WTC11 (cell line): ENCODE measurements around the gene GALNT13.

Experiments used
- CREB1 ChIP-seq: sonication (generic); formaldehyde crosslinking; IDR thresholded peaks from 2 replicates; pipeline ENCODE4 v1.8.0; 2023; ENCODE audit warnings: mild to moderate bottlenecking, missing genetic modification reagents
- FOXJ3 ChIP-seq: sonication (generic); formaldehyde crosslinking; IDR thresholded peaks from 2 replicates; pipeline ENCODE4 v1.9.0; 2021; ENCODE audit warnings: missing genetic modification reagents, mild to moderate bottlenecking, borderline replicate concordance
- FOXP1 ChIP-seq: sonication (generic); formaldehyde crosslinking; IDR thresholded peaks from 2 replicates; pipeline ENCODE4 v1.8.0; 2022; ENCODE audit warnings: missing genetic modification reagents, mild to moderate bottlenecking, moderate library complexity, borderline replicate concordance
- MYBL2 ChIP-seq: sonication (generic); formaldehyde crosslinking; IDR thresholded peaks from 2 replicates; pipeline ENCODE4 v1.8.1; 2023; ENCODE audit warnings: mild to moderate bottlenecking, moderate library complexity, missing genetic modification reagents
- NR1H2 ChIP-seq: sonication (generic); formaldehyde crosslinking; IDR thresholded peaks from 2 replicates; pipeline ENCODE4 v1.9.0; 2021; ENCODE audit warnings: mild to moderate bottlenecking, moderate library complexity, missing genetic modification reagents
- NR3C1 ChIP-seq: sonication (generic); formaldehyde crosslinking; conservative IDR thresholded peaks from 2 replicates; pipeline ENCODE4 v1.8.1; 2023; ENCODE audit warnings: low read depth, mild to moderate bottlenecking, missing genetic modification reagents
- RELA ChIP-seq: sonication (generic); formaldehyde crosslinking; IDR thresholded peaks from 2 replicates; pipeline ENCODE4 v1.8.1; 2022; ENCODE audit warnings: missing genetic modification reagents, mild to moderate bottlenecking, borderline replicate concordance
- TEAD4 ChIP-seq: sonication (generic); formaldehyde crosslinking; IDR thresholded peaks from 2 replicates; pipeline ENCODE4 v1.8.0; 2022; ENCODE audit warnings: mild to moderate bottlenecking, missing genetic modification reagents
- ZNF232 ChIP-seq: sonication (generic); formaldehyde crosslinking; IDR thresholded peaks from 2 replicates; pipeline ENCODE4 v1.8.0; 2022; ENCODE audit warnings: mild to moderate bottlenecking, missing genetic modification reagents
- TF ChIP-seq, protein P1 (sequence below): fragments of 200-600 bp; IDR thresholded peaks from 2 replicates; pipeline ENCODE4 v1.8.0; 2022; ENCODE audit warnings: antibody characterized with exemption
- TF ChIP-seq, protein P2 (sequence below): sonication (generic); formaldehyde crosslinking; IDR thresholded peaks from 2 replicates; pipeline ENCODE4 v1.8.0; 2022; ENCODE audit warnings: mild to moderate bottlenecking, missing genetic modification reagents
- TF ChIP-seq, protein P3 (sequence below): fragments of 250-450 bp; sonication (Bioruptor Pico); IDR thresholded peaks from 2 replicates; pipeline ENCODE4 v1.9.0; 2021; ENCODE audit warnings: moderate library complexity, mild to moderate bottlenecking, inconsistent platforms, borderline replicate concordance
- TF ChIP-seq, protein P4 (sequence below): fragments of 250-450 bp; sonication (Bioruptor Pico); IDR thresholded peaks from 2 replicates; pipeline ENCODE4 v1.9.0; 2021; ENCODE audit warnings: mild to moderate bottlenecking
- TF ChIP-seq, protein P5 (sequence below): sonication (generic); formaldehyde crosslinking; IDR thresholded peaks from 2 replicates; pipeline ENCODE4 v1.8.1; 2023; ENCODE audit warnings: mild to moderate bottlenecking, missing genetic modification reagents, moderate library complexity

DNA sequence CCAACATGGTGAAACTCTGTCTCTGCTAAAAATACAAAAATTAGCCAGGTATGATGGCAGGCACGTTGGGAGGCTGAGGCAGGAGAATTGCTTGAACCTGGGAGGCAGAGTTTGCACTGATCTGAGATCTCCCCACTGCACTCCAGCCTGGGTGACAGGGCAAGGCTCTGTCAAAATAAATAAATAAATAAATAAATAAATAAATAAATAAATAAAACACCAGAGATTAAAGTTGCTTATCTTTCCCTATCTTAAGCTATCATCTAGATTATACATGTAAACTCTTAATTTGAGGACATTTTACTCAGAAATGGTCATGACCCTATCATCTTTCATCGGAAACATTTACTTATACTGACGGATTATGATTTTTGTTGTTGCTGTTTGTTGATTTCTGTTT lies 373.2 kb downstream of the GALNT13 start:
- TF ChIP-seq, protein P1, sequence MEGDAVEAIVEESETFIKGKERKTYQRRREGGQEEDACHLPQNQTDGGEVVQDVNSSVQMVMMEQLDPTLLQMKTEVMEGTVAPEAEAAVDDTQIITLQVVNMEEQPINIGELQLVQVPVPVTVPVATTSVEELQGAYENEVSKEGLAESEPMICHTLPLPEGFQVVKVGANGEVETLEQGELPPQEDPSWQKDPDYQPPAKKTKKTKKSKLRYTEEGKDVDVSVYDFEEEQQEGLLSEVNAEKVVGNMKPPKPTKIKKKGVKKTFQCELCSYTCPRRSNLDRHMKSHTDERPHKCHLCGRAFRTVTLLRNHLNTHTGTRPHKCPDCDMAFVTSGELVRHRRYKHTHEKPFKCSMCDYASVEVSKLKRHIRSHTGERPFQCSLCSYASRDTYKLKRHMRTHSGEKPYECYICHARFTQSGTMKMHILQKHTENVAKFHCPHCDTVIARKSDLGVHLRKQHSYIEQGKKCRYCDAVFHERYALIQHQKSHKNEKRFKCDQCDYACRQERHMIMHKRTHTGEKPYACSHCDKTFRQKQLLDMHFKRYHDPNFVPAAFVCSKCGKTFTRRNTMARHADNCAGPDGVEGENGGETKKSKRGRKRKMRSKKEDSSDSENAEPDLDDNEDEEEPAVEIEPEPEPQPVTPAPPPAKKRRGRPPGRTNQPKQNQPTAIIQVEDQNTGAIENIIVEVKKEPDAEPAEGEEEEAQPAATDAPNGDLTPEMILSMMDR, result no peak
- TF ChIP-seq, protein P2, sequence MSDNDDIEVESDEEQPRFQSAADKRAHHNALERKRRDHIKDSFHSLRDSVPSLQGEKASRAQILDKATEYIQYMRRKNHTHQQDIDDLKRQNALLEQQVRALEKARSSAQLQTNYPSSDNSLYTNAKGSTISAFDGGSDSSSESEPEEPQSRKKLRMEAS, result no peak
- TF ChIP-seq NR3C1 (CRISPR knock-in tag) (no peak), NR1H2 (no peak), FOXJ3 (CRISPR knock-in tag) (no peak), MYBL2 (CRISPR knock-in tag) (no peak), CREB1 (no peak), ZNF232 (CRISPR knock-in tag) (no peak), FOXP1 (CRISPR knock-in tag) (no peak), TEAD4 (CRISPR knock-in tag) (no peak), RELA (CRISPR knock-in tag) (no peak)
- TF ChIP-seq, protein P3, sequence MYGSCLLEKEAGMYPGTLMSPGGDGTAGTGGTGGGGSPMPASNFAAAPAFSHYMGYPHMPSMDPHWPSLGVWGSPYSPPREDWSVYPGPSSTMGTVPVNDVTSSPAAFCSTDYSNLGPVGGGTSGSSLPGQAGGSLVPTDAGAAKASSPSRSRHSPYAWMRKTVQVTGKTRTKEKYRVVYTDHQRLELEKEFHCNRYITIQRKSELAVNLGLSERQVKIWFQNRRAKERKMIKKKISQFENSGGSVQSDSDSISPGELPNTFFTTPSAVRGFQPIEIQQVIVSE (CRISPR knock-in tag), result no peak
- TF ChIP-seq, protein P4, sequence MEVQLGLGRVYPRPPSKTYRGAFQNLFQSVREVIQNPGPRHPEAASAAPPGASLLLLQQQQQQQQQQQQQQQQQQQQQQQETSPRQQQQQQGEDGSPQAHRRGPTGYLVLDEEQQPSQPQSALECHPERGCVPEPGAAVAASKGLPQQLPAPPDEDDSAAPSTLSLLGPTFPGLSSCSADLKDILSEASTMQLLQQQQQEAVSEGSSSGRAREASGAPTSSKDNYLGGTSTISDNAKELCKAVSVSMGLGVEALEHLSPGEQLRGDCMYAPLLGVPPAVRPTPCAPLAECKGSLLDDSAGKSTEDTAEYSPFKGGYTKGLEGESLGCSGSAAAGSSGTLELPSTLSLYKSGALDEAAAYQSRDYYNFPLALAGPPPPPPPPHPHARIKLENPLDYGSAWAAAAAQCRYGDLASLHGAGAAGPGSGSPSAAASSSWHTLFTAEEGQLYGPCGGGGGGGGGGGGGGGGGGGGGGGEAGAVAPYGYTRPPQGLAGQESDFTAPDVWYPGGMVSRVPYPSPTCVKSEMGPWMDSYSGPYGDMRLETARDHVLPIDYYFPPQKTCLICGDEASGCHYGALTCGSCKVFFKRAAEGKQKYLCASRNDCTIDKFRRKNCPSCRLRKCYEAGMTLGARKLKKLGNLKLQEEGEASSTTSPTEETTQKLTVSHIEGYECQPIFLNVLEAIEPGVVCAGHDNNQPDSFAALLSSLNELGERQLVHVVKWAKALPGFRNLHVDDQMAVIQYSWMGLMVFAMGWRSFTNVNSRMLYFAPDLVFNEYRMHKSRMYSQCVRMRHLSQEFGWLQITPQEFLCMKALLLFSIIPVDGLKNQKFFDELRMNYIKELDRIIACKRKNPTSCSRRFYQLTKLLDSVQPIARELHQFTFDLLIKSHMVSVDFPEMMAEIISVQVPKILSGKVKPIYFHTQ (CRISPR knock-in tag), result no peak
- TF ChIP-seq, protein P5, sequence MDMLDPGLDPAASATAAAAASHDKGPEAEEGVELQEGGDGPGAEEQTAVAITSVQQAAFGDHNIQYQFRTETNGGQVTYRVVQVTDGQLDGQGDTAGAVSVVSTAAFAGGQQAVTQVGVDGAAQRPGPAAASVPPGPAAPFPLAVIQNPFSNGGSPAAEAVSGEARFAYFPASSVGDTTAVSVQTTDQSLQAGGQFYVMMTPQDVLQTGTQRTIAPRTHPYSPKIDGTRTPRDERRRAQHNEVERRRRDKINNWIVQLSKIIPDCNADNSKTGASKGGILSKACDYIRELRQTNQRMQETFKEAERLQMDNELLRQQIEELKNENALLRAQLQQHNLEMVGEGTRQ (CRISPR knock-in tag), result no peak
